NT2/D1 (cell line): ENCODE measurements around the gene TIA1.

Source experiments
- SUZ12 ChIP-seq: IDR thresholded peaks from 2 replicates; pipeline ENCODE4 v1.6.1; 2011; ENCODE audit not compliant: insufficient read length, insufficient read depth; ENCODE audit errors: extremely low read depth
- YY1 ChIP-seq: IDR thresholded peaks from 2 replicates; pipeline ENCODE4 v1.6.1; 2011; ENCODE audit not compliant: insufficient read length, insufficient read depth
- ZNF274 ChIP-seq: IDR thresholded peaks from 2 replicates; pipeline ENCODE4 v1.6.1; 2011; ENCODE audit warnings: mild to moderate bottlenecking, low read depth, low read length

- TF ChIP-seq ZNF274, result no peak
- TF ChIP-seq YY1, result no peak
- TF ChIP-seq SUZ12, result no peak
Observed at GRCh38 chr2:70201831-70202230, 46.6 kb downstream of the TIA1 start.
